GM19438 (cell line): Measurements from ENCODE around the gene SLC39A7.

Experiments
- ATAC-seq: cut with Tn5 transposase; IDR thresholded peaks from one replicate; pipeline ENCODE4 v1.9.1; 2021; ENCODE audit warnings: low read depth; ENCODE audit not compliant: unreplicated experiment

SLC39A7 gene

DNA sequence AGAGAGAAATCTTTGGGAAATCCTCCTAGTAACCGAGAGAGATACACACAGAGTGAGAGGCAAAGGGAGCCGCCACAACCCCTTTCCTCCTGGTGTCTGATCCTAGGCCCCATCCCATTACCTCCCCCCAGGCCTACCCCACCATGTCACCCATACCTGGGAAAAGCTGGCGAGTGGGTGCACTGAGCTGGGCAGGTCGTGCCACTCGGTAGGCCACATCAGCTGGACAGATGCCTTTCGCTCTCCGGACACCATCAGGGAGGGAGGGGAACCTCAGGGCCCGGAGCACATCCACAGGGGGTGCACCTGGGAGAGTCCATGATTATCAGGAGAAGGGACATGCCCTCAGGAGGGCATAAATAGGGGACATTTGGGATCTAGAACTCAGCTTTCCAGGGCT lies 11.5 kb upstream of the SLC39A7 start:
- no peak for ATAC-seq

DNA sequence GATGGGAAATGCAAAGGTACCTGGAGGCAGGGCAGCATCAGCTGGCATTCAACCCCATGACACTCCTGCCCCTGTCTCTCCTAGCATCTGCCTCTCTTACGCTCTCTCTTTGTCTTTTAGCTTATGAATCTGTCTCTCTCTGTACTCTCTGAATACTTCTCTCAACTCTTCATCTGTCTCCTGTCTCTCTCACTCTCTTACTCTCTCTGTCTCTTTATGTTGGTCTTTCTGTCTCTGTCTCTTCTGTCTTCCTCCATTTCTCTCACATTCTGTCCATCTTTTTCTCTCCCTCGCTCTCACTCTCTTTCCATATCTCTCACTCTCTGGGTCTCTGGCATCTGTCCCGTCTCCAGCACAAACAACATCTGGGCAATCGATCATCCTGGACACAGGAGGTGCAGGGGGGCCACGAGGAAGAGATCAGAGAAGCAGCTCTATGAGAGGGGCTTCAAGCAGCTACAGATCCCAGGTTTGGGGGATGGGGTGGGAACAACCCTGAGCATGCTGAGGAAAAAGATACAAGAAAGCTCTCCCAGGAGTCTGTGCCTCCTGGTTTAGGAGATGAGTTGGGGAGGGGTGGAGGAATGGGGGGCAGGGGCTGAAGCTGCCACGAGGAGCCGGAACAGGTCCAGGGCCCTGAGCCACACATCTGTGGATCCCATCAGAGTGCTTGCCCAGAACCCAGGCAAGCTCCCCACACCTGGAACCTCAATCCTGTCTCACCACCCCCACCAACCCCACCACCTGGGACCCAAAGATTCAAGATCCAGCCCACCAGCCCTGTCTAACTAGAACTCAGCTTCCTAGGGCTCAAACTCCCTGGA lies 10.8 kb upstream of the SLC39A7 start:
- ATAC-seq = no peak

DNA sequence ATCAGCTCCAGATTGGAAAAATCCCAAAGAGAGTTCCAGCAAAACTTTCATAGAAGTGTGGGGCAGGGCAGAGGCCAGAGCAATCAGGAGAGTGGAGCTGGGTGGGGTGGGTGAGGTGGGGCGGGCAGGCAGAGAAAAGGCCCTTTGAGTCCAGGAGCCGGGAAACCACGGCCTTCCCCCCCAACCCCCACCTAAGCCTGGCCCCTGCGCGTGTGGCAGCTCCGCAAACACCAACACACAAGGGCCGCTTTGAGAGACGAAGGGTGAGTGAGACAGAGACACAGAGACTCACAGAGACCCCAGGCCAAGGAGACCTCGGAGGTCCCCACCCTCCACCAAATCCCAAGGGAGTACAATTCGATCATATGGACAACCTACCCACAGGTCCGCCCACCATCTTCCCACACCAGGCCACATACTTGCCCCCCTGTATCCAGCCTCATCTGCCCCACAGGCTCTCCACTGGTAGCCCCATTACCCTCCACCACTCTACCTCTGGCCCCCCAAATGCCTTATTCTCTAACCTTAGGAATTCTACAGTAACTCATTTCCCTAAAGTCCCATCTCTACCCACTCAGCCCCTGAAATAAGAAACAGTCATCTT lies 10.1 kb upstream of the SLC39A7 start:
- ATAC-seq = no peak

DNA sequence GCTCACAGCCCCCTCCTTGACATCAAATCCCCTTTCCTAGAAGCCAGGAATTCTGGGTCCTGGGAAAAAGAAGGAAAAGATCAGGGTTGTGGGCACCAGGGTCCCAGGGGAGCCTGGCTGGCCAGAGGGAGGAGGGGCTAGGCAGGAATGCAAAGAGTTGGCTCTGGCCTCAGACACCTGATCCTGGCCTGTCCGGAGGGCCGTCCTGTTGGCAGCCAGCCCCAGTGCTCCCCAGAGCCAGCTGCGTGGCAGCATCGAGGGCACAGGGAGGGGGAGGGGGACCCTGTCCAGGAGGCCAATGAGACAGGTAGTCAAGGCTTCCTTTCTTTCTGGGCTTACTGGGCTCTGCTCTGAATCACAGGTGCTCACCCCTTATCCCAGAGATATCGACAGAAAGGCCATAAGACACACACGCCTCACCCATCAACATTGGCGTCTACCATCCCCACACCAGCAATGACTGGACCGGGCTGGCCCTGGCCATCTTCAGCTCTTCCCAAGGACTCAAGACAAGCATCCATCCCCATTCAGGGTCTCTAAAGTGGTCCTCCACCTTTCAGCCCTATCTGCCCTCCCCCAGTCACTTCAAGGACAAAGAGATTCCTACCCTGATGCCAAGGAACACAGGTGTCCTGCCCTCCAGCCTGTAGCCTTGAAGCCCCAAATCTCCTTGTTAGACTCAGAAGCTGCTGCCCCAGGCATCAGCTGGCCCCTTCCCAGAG lies 9.1 kb upstream of the SLC39A7 start:
- ATAC-seq = no peak

DNA sequence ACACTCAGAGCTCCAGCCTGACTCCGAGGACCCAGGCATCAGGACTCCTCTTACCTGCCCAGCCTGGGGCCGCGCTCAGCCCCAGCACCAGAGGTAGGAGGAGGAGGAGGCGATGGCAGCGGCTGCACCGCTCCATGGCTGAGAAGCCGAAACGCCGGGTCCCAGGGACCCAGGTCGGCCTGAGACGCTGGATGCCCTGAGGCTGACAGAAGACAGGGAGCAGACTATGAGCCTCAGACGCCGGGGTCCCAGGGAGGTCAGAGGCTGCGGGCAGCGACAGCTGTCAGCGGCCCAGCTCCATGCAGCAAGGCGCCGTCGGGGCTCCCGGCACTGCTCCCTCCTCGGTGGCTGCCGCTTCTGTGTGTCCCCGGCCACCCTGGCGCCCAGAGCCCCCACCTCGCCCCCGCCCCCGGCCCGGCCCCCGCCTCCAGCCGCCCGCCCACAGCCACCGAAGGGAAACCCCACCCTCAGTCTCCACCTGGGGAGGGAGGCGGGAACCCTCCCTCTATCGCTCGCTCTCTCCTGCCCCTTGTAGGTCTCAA lies 8.5 kb upstream of the SLC39A7 start, which contains the start of gene COL11A2:
TSS of gene COL11A2 (minus strand) at position 363 of the 542 bp plus-strand sequence. CDS start at position 136, 227 bp downstream.
- ATAC-seq = no peak

DNA sequence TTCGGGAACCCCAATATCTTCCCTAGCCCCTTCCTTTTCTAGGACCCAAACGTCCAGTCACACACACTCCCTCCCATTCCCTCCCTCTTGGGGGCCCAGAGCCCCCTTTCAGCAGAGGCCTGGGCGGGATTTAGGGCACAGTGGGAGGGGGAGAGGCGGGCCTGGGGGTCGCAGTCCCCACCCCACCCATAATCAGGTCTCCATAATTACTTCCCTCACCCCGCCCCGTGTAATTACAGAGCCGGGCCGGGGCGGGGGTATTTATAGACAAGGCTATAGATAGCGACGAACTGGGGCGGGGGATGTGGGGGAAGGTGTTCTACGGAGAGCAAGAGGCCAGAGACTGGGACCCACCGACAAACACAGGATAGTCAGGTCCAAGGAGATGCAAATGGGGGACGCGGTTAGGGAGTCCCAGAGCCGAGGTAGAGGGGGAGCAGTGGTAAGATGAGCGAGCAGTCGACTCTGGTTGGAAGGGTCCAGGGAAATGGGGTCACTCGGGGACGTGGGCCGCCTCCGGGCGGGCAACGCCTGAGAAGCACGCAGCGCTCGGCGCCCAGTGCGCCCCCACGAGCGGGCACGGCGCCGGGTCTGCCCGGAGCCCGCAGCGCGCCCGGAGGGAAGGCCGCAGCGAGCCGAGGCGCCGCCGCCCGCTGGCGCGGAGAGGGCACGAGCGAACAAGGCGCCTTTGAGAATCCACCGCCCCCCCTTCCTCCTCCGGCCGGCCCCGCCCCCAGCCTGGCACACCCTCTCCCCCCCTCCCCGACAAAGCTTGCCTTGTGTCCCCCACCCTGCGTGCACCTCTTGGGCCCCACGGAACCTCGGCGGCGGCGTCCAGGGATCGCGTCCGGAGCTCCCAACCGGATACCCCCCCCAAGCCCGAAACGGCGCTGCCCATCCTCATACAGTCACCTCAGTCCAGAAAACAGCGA lies 7.7 kb upstream of the SLC39A7 start:
- no peak for ATAC-seq

DNA sequence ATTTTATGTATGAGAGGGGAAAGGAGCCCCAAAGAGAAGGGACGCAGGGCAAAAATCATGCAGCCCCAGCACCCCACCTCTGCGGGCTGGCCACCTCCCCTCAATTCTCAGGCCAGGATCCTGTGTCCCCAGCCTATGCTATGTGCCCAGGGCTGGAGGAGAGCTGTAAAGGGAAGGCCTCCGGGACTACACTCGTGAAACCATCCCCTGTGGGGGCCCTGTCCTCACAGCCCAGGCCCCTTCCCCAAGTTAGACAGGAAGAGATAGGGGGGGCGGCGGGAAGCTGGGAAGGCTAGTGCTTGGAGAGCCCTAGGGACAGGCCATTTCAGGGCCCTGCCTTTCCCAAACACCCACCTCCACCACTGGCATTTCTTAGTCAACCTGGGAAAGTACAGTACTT lies 7.0 kb upstream of the SLC39A7 start:
- no peak for ATAC-seq

DNA sequence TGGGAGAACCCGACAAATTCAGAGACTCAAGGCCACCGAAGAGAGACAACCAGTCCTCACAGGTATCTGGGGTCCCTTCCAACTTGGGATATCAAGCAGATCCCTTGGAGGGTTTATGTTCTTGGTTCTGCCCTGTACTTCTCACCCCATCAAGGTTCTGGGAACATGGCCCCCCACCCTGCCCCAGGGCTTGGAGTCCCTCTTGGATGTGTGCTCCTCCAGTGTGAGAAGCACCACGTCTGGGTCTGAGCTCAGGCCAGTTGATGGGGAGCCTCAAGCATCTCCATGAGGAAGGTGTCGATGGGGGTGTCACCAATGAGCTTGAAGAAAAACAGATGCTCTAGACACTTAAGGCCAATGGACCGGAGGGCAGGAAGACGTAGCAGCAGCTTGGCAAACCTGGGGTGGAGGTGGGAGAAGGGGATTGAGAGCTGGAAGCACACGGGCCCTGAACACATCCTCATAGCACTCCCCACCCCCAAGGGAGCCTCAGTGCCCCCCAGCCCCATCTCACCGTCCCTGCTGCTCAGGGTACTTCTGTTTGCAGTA lies 6.2 kb upstream of the SLC39A7 start:
- ATAC-seq = no peak

DNA sequence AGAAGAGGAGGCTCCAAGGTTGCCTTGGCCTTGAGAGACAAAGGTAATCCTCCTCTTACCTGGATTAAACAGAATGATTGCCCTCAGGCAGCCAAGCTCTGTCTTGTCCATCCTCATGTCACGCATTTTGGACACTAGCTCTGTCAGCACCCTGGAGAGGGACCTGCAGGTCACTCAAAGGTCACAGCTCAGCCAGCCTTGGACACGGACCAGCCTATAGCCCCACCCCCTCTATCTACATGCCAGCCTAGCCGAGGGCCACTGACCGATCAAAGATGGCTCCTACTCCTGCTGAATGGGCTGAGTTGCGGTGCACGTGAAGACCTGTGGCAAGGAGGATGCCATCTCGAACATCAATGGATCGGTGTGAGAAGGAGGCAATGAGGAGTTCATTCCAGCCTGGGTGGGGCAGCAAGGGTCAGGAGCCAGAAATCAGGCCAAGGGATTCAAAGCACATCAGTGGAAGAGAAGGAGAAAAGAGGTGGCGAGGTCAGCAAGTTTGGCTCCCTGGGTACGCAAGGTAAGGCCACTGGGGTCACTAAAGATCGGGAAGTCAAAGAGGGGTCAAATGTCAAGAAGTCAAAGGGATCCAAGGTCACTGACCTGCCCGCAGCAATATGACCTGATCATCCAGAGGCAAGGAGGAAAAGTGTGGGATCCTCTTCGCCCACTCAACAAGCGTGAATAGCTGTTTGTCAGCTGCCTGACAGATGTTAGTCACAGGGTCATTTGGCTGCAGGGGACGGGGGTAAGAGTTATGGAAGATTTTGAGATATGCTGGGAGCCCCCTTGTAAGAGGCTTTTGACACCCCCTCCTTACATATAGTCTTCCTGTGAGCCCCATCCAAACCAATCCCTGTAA lies 5.1 kb upstream of the SLC39A7 start:
- no peak for ATAC-seq

DNA sequence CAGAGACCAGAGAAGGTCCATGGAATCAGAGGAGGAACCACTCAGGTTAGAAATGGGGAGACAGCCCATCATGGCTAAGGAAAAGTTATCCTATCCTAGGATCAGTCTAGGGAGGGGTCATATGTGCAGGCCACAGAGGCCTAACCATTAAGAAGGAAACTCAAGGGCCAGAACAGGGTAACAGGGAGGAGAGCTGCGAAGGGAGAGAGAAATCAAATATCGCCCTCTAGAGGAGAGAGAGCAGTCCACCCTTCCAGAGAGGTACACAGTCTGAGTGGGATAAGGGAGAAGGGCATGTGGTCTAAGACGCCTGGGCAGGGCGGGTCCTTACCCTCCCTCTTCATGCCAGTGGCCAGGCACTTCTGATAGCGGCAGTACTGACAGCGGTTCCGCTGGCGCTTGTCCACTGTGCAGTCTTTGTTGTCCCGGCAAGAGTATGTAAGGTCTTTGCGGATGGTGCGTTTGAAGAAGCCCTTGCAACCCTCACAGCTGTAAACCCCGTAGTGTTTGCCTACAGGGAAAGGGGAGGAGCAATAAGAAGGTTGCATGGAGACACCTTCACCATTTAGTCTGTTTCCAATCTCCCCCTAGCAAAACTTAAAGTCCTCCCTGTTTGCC lies 3.1 kb upstream of the SLC39A7 start:
- ATAC-seq = no peak

DNA sequence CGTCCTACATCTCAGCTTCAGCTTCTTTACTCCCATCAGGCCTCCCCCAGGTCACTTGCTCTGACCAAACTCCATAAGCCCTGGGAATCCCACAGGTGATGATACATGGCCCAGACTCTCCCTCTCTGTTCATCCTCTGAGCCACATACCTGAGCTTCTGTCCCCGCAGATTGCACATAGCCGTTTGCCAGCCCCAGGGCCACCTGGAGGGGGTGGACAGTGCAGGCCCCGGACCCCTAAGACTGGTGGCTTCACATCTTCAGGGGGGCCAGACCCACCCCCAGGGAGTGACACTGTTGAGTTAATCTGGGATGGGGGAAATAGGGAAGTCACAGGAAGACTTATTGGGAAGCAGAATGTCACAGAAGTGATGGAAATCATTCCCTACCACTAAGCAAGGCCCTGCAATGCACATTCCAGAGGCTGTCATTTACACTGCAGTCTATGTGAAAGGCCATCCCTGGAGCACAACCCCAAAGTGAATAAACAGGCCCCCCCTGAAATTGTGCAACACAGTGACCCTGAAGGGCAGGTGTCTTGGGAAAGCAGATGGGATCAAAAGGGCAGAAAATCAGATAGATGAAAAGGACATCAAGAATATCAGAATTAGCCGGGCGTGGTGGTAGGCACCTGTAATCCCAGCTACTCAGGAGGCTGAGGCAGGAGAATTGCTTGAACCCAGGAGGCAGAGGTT lies 2.4 kb upstream of the SLC39A7 start:
- ATAC-seq = no peak

DNA sequence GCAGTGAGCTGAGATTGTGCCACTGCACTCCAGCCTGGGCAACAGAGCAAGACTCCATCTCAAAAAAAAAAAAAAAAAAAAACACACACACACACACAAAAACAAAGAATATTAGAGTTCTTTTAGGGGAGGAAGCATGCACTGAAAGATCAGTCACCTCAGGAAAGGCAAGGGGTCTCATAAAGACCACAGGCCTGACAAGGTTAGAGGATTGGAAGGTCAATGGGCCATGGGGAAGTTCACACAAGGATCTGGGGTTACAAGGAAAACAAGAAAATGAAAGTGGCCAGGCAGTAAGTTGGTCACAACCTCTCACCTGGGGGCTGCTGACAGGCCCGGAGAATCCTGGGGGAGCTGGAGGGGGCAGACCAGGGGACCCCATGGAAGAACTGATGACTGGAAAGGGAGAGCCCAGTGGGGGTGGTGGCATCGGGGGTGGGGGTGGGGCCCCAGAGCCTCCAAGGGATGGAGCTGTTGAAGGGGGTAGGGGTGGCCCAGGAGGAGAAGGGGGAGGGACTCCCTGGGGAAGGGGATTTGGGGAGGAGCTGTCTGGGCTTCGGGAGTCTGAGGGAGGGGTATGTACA lies 1.7 kb upstream of the SLC39A7 start:
- ATAC-seq = no peak

DNA sequence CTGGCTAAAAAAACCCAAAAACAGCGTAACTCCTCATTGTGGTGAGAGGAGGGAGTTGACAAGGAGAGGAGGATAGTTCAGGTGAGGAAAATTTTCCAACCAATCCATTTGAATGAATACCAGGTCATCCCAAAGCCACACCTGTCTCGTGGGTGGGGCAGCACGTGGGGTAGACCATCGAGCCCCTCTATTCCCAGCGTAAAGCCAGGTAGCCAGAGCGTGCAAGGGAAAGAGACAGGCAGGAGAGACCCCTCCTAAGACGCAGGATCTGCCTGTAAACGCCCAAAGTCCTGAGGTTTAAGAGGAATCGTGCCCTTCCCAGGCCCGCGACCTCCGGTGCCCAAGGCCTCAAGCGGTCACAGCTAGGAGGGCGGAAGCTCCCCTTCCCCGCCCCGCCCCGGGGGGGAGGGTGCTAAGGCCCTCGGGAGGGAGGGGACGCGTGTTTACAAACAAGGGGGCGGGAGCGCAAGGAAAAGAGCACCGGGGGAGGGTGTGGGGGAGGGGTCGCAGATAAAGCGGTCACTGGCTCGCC lies 914 bp upstream of the SLC39A7 start:
- peak; percentile 13 for ATAC-seq

DNA sequence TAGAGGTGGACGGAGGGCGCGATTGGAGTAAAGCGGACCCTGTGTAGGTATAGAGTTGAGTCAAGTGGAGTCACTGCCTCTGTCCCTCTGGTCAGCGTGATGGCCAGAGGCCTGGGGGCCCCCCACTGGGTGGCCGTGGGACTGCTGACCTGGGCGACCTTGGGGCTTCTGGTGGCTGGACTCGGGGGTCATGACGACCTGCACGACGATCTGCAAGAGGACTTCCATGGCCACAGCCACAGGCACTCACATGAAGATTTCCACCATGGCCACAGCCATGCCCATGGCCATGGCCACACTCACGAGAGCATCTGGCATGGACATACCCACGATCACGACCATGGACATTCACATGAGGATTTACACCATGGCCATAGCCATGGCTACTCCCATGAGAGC lies 479 bp downstream of the SLC39A7 start:
- no peak for ATAC-seq

DNA sequence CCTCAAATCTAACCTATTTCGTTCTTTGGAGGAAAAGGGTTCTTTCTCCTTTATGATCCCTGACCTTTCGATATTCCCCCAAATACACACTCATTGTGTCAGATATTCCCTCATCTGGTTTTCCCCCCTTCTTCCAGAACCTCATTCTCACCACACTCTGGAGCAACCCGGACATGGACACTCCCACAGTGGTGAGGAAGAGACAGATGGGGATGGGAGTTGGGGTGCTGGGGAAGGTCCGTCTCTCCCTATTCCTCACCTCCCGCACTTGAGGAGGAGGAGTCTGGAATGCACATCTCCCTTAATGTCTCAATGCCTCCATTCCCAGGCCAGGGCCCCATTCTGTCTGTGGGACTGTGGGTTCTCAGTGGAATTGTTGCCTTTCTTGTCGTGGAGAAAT lies 1.3 kb downstream of the SLC39A7 start:
- ATAC-seq = no peak

DNA sequence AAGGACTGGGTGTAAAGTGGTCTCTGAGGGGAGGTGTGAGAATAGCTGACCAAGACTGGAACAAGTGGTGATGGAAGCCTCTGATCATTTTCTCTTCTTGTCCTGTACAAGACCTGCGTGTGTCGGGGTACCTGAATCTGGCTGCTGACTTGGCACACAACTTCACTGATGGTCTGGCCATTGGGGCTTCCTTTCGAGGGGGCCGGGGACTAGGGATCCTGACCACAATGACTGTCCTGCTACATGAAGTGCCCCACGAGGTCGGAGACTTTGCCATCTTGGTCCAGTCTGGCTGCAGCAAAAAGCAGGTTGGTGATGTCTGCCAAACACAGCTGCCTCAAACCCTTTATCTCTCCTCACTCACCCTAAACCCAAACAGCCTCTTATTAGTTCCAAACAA lies 2.1 kb downstream of the SLC39A7 start:
- no peak for ATAC-seq

DNA sequence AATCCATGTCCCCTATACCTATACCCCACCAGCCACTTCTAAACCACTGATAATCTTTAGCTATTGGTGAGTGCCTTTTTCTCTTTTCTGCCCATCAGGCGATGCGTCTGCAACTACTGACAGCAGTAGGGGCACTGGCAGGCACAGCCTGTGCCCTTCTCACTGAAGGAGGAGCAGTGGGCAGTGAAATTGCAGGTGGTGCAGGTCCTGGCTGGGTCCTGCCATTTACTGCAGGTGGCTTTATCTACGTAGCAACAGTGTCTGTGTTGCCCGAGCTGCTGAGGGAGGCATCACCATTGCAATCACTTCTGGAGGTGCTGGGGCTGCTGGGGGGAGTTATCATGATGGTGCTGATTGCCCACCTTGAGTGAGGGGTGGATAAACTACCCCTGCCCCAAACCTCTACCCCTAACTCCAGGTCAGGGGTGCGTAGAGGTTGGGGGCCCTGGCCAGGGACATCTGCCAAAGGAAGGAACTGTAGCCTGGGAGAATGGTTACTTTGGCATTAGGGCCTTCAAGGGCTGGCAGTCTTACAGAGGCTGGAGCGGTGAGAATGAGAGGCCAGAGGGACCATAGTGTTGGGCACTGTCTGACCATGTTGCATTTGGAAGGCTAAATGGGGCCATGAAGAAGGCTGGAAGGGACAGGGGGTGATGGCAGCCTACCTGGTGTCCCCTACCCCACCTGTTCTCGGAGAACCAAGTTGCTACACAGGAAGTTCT lies 2.9 kb downstream of the SLC39A7 start:
- ATAC-seq = no peak
